EH (cell line): ENCODE measurements around the gene NUP210L.
"Not testable (repeated sequence)": the region's sequence is repeated elsewhere in the genome, so short reads cannot be mapped to it uniquely, and the experiment has no call there.

Experiments used
- DNase-seq: peaks from one replicate; pipeline ENCODE4 v3.0.0-alpha.2; 2015; ENCODE audit warnings: low read depth

The NUP210L gene

GRCh38 chr1:154170547-154171222 is 15.8 kb upstream of the NUP210L start:
- DNase-seq: no peak

- no peak for DNase-seq
These were observed 12.6 kb upstream of the NUP210L start for GRCh38 chr1:154167461-154167860.

- DNase-seq: no peak
These were observed 11.3 kb upstream of the NUP210L start for GRCh38 chr1:154166207-154166606.

GRCh38 chr1:154159554-154159953 is 4.7 kb upstream of the NUP210L start:
- DNase-seq: no peak

GRCh38 chr1:154158307-154159125 is 3.6 kb upstream of the NUP210L start:
- no peak for DNase-seq

GRCh38 chr1:154157520-154158306 is 2.8 kb upstream of the NUP210L start:
- peak; percentile 25 for DNase-seq

- peak; percentile 71 for DNase-seq
These were observed 378 bp upstream of the NUP210L start for GRCh38 chr1:154155251-154155650.

GRCh38 chr1:154154053-154154452 is 820 bp downstream of the NUP210L start:
- no peak for DNase-seq

GRCh38 chr1:154151311-154151710 is 3.6 kb downstream of the NUP210L start:
- DNase-seq: peak; percentile 47

- DNase-seq: no peak
These were observed 6.1 kb downstream of the NUP210L start for GRCh38 chr1:154148807-154149206.

- not testable (repeated sequence) for DNase-seq
These were observed 7.4 kb downstream of the NUP210L start for GRCh38 chr1:154147505-154147904.

- DNase-seq: no peak
These were observed 8.9 kb downstream of the NUP210L start for GRCh38 chr1:154145986-154146385.

- DNase-seq: no peak
These were observed 12.5 kb downstream of the NUP210L start for GRCh38 chr1:154142358-154142757.

GRCh38 chr1:154141240-154141639 is 13.6 kb downstream of the NUP210L start:
- DNase-seq: peak; percentile 61

- no peak for DNase-seq
These were observed 17.0 kb downstream of the NUP210L start for GRCh38 chr1:154137888-154138287.

- no peak for DNase-seq
These were observed 21.6 kb downstream of the NUP210L start for GRCh38 chr1:154133256-154133655.

GRCh38 chr1:154129391-154129970 is 25.4 kb downstream of the NUP210L start:
- DNase-seq: peak; percentile 12

GRCh38 chr1:154123205-154123604 is 31.7 kb downstream of the NUP210L start:
- DNase-seq: not testable (repeated sequence)

- DNase-seq: no peak
These were observed 37.2 kb downstream of the NUP210L start for GRCh38 chr1:154117642-154118041.

GRCh38 chr1:154115180-154115579 is 39.7 kb downstream of the NUP210L start:
- DNase-seq: no peak

GRCh38 chr1:154104433-154105082 is 50.3 kb downstream of the NUP210L start:
- no peak for DNase-seq

- not testable (repeated sequence) for DNase-seq
These were observed 54.7 kb downstream of the NUP210L start for GRCh38 chr1:154100141-154100540.
